Vein endothelial cell (primary cell): ENCODE measurements around the gene BRMS1. TPM values are rescaled to one million over a fixed set of nuclear protein-coding genes. Genes with fewer than 3 reads are reported as not detected.

Experiments used
- small RNA-seq: library from RNA; depleted of rRNA; stranded (forward); fragments of <200 nt; gene quantifications from one replicate; pipeline ENCODE3, GENCODE V24; 2012
- total RNA-seq: library from RNA; depleted of rRNA; stranded (reverse); fragments of >200 nt; gene quantifications from 2 replicates; pipeline ENCODE4 v1.2.3, GENCODE V29; 2012

The BRMS1 gene
- 67.6 and 77.5 TPM in 2 replicates for total RNA-seq

GRCh38 chr11:66344550-66345315, at the start of gene BRMS1:
Gene BRMS1 (minus strand): TSS chr11:66345104. CDS start chr11:66342234, 2,870 bp downstream.

DNA sequence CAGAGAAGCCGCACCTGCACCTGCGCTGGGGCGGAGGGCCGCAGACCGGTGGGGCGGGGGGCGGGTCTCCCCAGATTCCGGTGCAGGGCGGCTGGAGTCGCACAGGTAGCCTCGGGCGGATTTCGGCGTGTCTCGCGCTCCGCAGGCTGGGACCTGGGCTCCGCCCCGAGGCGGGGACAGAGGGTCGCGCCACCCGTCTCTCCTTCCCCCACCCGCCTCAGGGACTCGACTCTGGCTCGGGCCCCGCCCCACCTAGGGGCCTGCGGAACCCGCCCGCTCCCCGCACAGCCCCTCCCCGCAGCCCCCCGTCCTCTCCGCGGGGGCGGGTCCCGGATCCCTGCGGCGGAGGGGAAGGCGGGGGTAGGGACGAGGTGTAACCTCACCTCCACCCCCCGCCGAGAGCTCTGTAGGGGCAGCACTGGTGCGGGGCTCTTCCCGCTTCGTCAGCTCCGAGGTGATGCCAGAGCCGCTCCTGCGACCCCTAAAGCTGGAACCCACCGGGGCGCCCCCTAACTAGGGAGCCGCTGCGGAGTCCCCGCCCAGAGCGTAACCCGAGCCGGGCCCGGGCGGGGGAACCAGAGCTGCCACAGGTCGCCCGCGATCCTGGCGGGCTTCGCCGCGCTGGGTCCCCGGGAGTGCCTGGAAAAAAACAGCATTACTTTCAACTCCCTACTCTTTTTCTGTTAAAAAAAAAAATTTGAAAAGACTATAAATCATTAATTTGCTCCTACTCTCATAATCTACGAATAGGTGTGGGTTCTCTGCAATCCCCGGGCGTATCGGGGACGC, 26.9 kb upstream of the BRMS1 start, which contains the start of gene SLC29A2:
TSS of gene SLC29A2 (minus strand) at position 134 of the 789 bp plus-strand sequence. CDS start 169 bp downstream, outside the sequence.

DNA sequence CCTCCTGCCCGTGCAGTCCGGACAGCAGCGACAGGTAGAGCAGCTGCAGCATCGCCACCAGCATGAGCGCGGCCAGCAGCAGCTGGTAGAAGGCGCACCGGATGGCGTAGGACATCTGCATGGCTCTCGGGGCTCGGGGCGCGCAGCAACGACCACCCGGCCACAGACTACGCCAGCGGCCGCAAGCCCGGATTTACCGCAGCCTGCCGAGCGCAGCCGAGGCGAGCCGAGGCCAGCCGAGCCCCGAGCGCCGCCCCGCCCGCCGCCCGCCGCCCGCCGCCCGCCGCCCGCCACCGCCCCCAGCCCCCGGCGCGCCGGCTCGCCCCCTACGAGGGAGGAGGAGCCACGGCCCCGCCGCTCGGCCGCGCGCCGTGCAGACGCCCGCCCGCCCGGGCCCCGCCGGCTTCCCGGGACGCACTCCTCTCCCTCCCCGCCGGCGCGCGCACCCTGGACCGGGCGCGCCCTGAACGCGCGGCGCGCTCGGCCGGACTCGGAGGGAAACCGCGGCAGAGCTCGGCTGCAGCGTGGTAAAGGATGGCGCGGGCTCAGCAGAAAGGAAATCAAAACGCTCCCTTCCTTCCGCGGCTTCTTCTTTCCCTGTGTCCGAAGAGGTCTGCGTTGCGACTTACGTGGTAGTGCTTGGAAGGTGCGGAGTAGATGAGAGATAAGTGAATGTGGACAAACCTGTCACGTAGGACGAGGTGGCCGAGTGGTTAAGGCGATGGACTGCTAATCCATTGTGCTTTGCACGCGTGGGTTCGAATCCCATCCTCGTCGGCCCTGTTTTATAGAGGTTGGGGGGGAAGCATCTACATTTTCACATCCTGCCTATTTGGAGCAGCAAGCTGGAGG, 2.7 kb upstream of the BRMS1 start, which contains the start of gene B4GAT1:
TSS of gene B4GAT1 (minus strand) at position 205 of the 852 bp plus-strand sequence. CDS start at position 121, 84 bp downstream.

DNA sequence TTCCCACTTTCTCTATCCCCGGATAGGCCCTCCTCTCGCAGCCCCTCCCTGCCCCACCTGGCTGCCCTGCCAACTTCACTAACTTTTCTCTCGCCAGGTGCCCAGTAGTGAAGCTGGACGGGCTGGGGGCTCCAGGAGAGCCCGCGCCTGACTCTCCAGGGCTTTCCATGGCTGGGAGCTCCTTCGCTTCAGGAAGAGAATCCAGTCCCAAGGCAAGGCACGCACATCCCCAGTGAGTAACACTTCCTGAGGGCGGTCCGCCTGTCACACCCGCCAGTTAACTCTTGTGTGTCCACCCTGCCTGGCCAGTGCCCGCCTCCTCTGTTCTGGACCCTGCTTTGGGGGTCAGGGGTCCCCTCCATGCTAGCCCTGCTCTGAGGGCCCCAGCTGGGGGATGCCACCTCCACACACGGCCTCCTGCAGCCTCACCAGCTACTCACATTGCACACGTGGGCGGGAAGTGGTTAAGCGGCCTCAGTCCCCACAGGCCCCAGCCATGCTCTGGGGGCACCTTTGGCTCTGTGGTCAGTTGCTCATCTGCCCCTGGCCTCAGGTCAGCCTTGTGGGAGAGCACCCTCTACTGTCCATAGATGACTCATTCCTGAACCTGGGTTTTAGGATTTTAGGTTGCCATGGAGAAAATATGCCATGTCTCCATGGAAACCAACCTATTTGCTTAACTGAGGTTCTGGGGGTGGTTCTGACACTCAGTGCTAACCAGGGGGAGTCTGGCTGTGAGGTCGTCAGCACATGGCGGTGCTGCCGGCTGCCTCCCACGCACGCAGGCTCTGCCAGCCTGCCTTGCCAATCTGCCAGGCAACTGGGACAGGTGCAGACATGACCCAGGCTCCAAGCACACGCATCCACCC, 8.4 kb downstream of the BRMS1 start, which contains the start of gene RIN1:
TSS of gene RIN1 (minus strand) at position 201 of the 869 bp plus-strand sequence. CDS start at position 169, 32 bp downstream.

DNA sequence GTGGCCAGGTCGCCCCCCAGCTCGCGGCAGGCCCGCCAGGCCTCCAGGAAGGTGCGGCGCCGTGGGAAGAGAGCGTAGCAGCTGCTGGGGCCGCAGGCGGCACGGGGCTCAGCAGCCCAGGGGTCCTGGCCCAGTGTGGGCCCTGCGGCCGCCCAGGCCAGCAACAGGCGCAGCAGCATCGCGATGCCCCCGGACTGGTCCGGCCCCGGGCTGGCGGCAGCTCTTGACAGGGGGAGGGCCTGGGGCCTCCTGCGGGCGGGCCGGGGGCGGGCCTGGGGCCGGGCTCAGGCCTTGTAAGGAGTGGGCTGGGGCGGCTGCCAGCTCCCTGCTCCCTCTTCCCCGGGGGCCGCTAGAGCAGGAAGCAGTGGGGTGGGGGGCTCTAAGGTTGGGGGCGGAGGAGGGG, 28.1 kb downstream of the BRMS1 start, which contains the start of gene CD248:
TSS of gene CD248 (minus strand) at position 196 of the 403 bp plus-strand sequence. CDS start at position 179, 17 bp downstream.

GRCh38 chr11:66291706-66292542, 53.0 kb downstream of the BRMS1 start, which contains the start of gene TMEM151A:
Gene TMEM151A (plus strand): TSS chr11:66291894. CDS start chr11:66292014, 120 bp downstream.

DNA sequence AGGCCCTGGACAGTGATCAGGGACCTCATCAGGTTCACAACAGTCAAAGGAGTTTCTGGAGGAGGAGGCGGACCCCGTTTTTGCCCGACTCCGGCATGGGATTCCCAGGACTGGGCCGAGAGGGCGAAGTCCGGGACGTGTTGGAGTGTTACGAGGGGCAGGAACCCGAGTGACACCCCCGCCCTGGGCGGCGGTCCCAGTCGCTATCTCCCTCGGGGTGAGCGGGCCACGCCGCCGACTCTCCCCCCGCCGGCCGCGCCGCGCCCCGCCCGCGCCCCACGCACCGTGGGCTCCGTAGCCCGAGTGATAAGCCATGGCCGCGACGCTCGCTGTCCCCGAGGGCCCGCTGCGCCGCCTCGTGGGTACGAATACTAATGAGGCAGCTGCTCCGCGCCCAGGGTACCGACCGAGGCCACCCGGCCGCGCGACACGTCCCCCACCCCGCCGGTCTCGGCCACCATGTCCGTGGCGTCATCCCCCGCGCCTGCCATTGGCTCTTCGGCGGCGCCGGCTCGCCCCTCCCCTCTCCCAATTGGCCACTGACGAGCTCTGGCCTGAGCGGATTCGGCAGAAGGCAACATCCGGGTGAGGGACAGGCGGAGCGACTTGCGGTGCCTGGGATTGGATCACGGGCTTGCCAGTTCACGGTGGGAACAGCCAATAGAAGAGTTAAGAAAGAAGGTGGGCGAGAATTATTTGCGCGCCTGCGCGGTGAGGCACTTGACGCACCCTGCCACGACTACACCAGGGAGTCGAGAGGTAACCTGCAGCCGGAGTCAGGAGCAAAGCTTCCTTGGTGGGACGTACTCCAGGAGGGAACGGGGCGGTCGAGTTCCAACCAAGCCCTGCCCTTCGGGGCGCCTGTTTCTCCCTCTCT, 56.0 kb downstream of the BRMS1 start, which contains the start of gene YIF1A:
TSS of gene YIF1A (minus strand) at position 473 of the 877 bp plus-strand sequence. CDS start at position 315, 158 bp downstream.

Small RNAs within 50 kb of the gene (small RNA-seq; reads per million reads assigned to genes)
- gene RF00017 (not detected), gene RNU1-84P (1.2 reads per million, percentile 64 among the genes with 10 or more reads in this experiment)

Other genes starting within 250 kb of the BRMS1 start
- 22.0 and 22.9 TPM in 2 replicates for gene KLC2, start 87.4 kb downstream of the BRMS1 start, total RNA-seq
- 165 and 190 TPM in 2 replicates for gene RAB1B, start 76.5 kb downstream of the BRMS1 start, total RNA-seq
- gene CNIH2, start 66.9 kb downstream of the BRMS1 start, total RNA-seq, result 0.33 TPM in 1 of 2 replicates, not detected in the other
- gene YIF1A, start 56.0 kb downstream of the BRMS1 start, total RNA-seq, result 128 and 174 TPM in 2 replicates
- gene TMEM151A, start 53.2 kb downstream of the BRMS1 start, total RNA-seq, result not detected in 2 replicates
- gene CD248, start 28.1 kb downstream of the BRMS1 start, total RNA-seq, result 0.19 TPM in 1 of 2 replicates, not detected in the other
- 11.8 and 13.3 TPM in 2 replicates for gene RIN1, start 8.7 kb downstream of the BRMS1 start, total RNA-seq
- 19.4 and 29.7 TPM in 2 replicates for gene B4GAT1, start 2.5 kb upstream of the BRMS1 start, total RNA-seq
- gene SLC29A2, start 26.7 kb upstream of the BRMS1 start, total RNA-seq, result 0.65 and 0.67 TPM in 2 replicates
- gene NPAS4, start 75.9 kb upstream of the BRMS1 start, total RNA-seq, result not detected in 2 replicates
- 41.2 and 49.1 TPM in 2 replicates for gene MRPL11, start 93.7 kb upstream of the BRMS1 start, total RNA-seq
- gene PELI3, start 121.8 kb upstream of the BRMS1 start, total RNA-seq, result 3.6 and 3.9 TPM in 2 replicates
- 56.0 and 73.5 TPM in 2 replicates for gene DPP3, start 135.3 kb upstream of the BRMS1 start, total RNA-seq
- 28.4 and 43.8 TPM in 2 replicates for gene BBS1, start 165.5 kb upstream of the BRMS1 start, total RNA-seq
- gene ZDHHC24, start 200.9 kb upstream of the BRMS1 start, total RNA-seq, result 18.4 and 24.2 TPM in 2 replicates
- gene ACTN3, start 201.8 kb upstream of the BRMS1 start, total RNA-seq, result 0.19 TPM in 1 of 2 replicates, not detected in the other
- gene CTSF, start 223.5 kb upstream of the BRMS1 start, total RNA-seq, result 14.5 and 26.8 TPM in 2 replicates
- 0.65 and 0.67 TPM in 2 replicates for gene CCDC87, start 248.0 kb upstream of the BRMS1 start, total RNA-seq
- 25.7 and 34.0 TPM in 2 replicates for gene CCS, start 248.1 kb upstream of the BRMS1 start, total RNA-seq